Endothelial cell of umbilical vein (primary cell): ENCODE results near the gene MARS1. TPM values are rescaled to one million over a fixed set of nuclear protein-coding genes. Genes with fewer than 3 reads are reported as not detected.

Experiments used
- BruUV-seq: library from RNA; stranded (reverse); fragments of 400-500 nt; replicated peaks from 2 replicates; lab custom pipeline; 2021; lab: Mats Ljungman, UMichigan
- CTCF ChIA-PET: fragments of 300-600, 350-600 bp; sonication (Branson Sonifier 250); formaldehyde crosslinking; loops from one replicate; lab custom pipeline; 2021; ENCODE audit warnings: antibody characterized with exemption, inconsistent platforms; lab: Charles Lee
- POLR2A ChIA-PET: fragments of 300-600, 350-600 bp; sonication (Branson Sonifier 250); formaldehyde crosslinking; loops from one replicate; lab custom pipeline; 2021; ENCODE audit warnings: antibody characterized with exemption, inconsistent platforms; lab: Charles Lee
- DNase-seq: peaks from one replicate; pipeline ENCODE4 v3.0.0-alpha.2; 2011; ENCODE audit warnings: low read depth, low spot score
- FAIRE-seq: peaks from 2 replicates; lab custom pipeline; 2011; peaks lifted over from hg19 to GRCh38; lab: Jason Lieb, UNC
- H2AFZ ChIP-seq: 2 replicates; pipeline ENCODE4 v1.6.0; 2012; ENCODE audit warnings: low read depth, low read length, control low read depth, inconsistent platforms
- H3K27ac ChIP-seq: 2 replicates; pipeline ENCODE4 v1.5.1; 2011; ENCODE audit warnings: low read depth, mild to moderate bottlenecking, control low read depth, low read length, moderate library complexity; ENCODE audit not compliant: insufficient read depth
- H3K27me3 ChIP-seq, 2 experiments: 2 replicates each; pipeline versions ENCODE4 v1.6.0 to v1.6.1; 2011; ENCODE audit warnings: low read length in 2 of 2, mixed read lengths in 1 of 2; ENCODE audit not compliant: control insufficient read depth in 2 of 2, insufficient read depth in 2 of 2
- H3K36me3 ChIP-seq, 2 experiments: 2 replicates in 1 of 2; 3 replicates in 1 of 2; pipeline ENCODE4 v1.5.1; 2011; ENCODE audit warnings: low read length in 2 of 2, mild to moderate bottlenecking in 1 of 2, moderate library complexity in 1 of 2; ENCODE audit not compliant: control insufficient read depth in 2 of 2, insufficient read depth in 2 of 2; ENCODE audit errors: extremely low read depth in 1 of 2
- H3K4me1 ChIP-seq: 3 replicates; pipeline ENCODE4 v1.5.1; 2011; ENCODE audit warnings: mild to moderate bottlenecking, low read length; ENCODE audit not compliant: control insufficient read depth, insufficient read depth; ENCODE audit errors: extremely low read depth
- H3K4me2 ChIP-seq: 2 replicates; pipeline ENCODE4 v1.6.1; 2011; ENCODE audit warnings: low read length, control low read depth, mixed read lengths; ENCODE audit not compliant: insufficient read depth
- H3K4me3 ChIP-seq, 3 experiments: fragments of 200-600 bp in 1 of 3; sonication (generic), shearing (Covaris generic) in 1 of 3; replicated peaks in 1 of 3; 2 replicates each; pipeline ENCODE4 v1.5.1; 2011 to 2016; ENCODE audit warnings: control low read depth in 3 of 3, low read length in 3 of 3, mild to moderate bottlenecking in 2 of 3, inconsistent platforms in 1 of 3, low read depth in 1 of 3, moderate library complexity in 1 of 3; ENCODE audit not compliant: insufficient read depth in 1 of 3
- H3K79me2 ChIP-seq: 2 replicates; pipeline ENCODE4 v1.6.0; 2012; ENCODE audit warnings: low read length, inconsistent platforms; ENCODE audit not compliant: control insufficient read depth, insufficient read depth
- H3K9ac ChIP-seq: replicated peaks from 2 replicates; pipeline ENCODE3; 2011; ENCODE audit warnings: low read length, control low read depth; ENCODE audit not compliant: insufficient read depth; ENCODE audit errors: extremely low read depth
- H3K9me1 ChIP-seq: replicated peaks from 3 replicates; pipeline ENCODE4 v1.6.0; 2011; ENCODE audit warnings: mild to moderate bottlenecking, low read length; ENCODE audit not compliant: control insufficient read depth, insufficient read depth; ENCODE audit errors: extremely low read depth
- H3K9me3 ChIP-seq: replicated peaks from 2 replicates; pipeline ENCODE4 v1.5.1; 2012; ENCODE audit warnings: low read length, inconsistent platforms; ENCODE audit not compliant: control insufficient read depth, insufficient read depth
- H4K20me1 ChIP-seq: replicated peaks from 2 replicates; pipeline ENCODE3; 2011; ENCODE audit warnings: mild to moderate bottlenecking, low read length; ENCODE audit not compliant: control insufficient read depth, insufficient read depth; ENCODE audit errors: extremely low read depth
- CTCF ChIP-seq, 2 donors: IDR thresholded peaks; 1 replicate in 1 of 2; 2 replicates in 1 of 2; pipeline ENCODE4 v1.5.1; 2011; ENCODE audit warnings: low read length in 2 of 2, mild to moderate bottlenecking in 2 of 2, moderate library complexity in 2 of 2, control low read depth in 1 of 2, inconsistent platforms in 1 of 2, low read depth in 1 of 2; ENCODE audit not compliant: insufficient read depth in 1 of 2; ENCODE audit errors: extremely low read depth in 1 of 2
- EZH2 ChIP-seq: IDR thresholded peaks from 2 replicates; pipeline ENCODE4 v1.6.1; 2012; ENCODE audit warnings: borderline replicate concordance, low read depth, mild to moderate bottlenecking, moderate library complexity, low read length, inconsistent platforms; ENCODE audit not compliant: severe bottlenecking
- GATA2 ChIP-seq: IDR thresholded peaks from 2 replicates; pipeline ENCODE4 v1.7.0; 2011; ENCODE audit warnings: low read depth, mild to moderate bottlenecking, moderate library complexity, mixed read lengths, low read length; ENCODE audit not compliant: insufficient read length, insufficient read depth
- POLR2AphosphoS5 ChIP-seq: IDR thresholded peaks from 2 replicates; pipeline ENCODE4 v1.6.1; 2012; ENCODE audit warnings: low read depth, mild to moderate bottlenecking, control low read depth, low read length, moderate library complexity; ENCODE audit not compliant: insufficient read depth
- dilution Hi-C: fragments of 300-500 bp; cut with MboI; formaldehyde crosslinking; loops from one replicate; pipeline ENCODE4 v1.15.0; 2019; ENCODE audit warnings: low sequenced_read_pairs; ENCODE audit not compliant: extremely low pct_ligation_motif_present
- intact Hi-C: fragments of 100-400 bp; cut with micrococcal nuclease; formaldehyde crosslinking; loops from one replicate; pipeline ENCODE4 v1.10.0; 2022
- polyA plus RNA-seq, 4 experiments: library from polyadenylated mRNA; depleted of rRNA in 3 of 4; stranded (reverse) in 3 of 4; unstranded in 1 of 4; fragments of >200 nt; gene quantifications; 2 replicates each; pipeline versions ENCODE4 v1.2.1 to v1.2.3, GENCODE V29; 2011 to 2012; ENCODE audit warnings: missing spikeins in 1 of 4
- total RNA-seq: library from RNA; stranded (reverse); gene quantifications from 2 replicates; pipeline ENCODE4 v1.2.3, GENCODE V29; 2021

MARS1 gene
- total and polyA plus RNA-seq, 2 donors (not counting 3 experiments of a cell fraction or from before 2014, with no cell fraction given) = 118 to 212 TPM

GRCh38 chr12:57446292-57446960 is 41.4 kb upstream of the MARS1 start:
- dilution Hi-C loops (no loop called here), intact Hi-C loops (no loop called here)
- ChIA-PET CTCF (interaction anchor here (1.6 kb wide), 1 partner anchor 13 kb away, joined by 4 read pairs; the partner anchor contains the start of gene GLI1), POLR2A (no interaction called here)
- Histone ChIP-seq H3K9ac (no peak overlapping the region), H3K9me1 (no peaks in the 10 kb centered on the region), H3K4me3 (no peak overlapping the region), H3K4me1 (no peaks in the 10 kb centered on the region), H3K27me3 (no peaks in the 10 kb centered on the region), H3K79me2 (no peaks in the 10 kb centered on the region), H3K27ac (no peak overlapping the region), H3K36me3 (no peaks in the 10 kb centered on the region), H2AFZ (no peak overlapping the region), H3K9me3 (no peaks in the 10 kb centered on the region), H3K4me2 (no peak overlapping the region), H4K20me1 (no peaks in the 10 kb centered on the region)
- DNase-seq (no peak), FAIRE-seq (peak; percentile 38)
- no TSS peak for BruUV-seq
- TF ChIP-seq EZH2 (no peak), CTCF (IDR thresholded peaks at IDR 0.05; ENCODE audit: extremely low read depth in 1 of 2, insufficient read depth in 1 of 2, low read depth in 1 of 2, low read length in 2 of 2) (no peak), GATA2 (no peak), POLR2AphosphoS5 (no peak)
